8988T (cell line): ENCODE data around the gene DUX4.
"Not testable (repeated sequence)": the region's sequence is repeated elsewhere in the genome, so short reads cannot be mapped to it uniquely, and the experiment has no call there.

Source experiments
- DNase-seq: peaks from one replicate; pipeline ENCODE4 v3.0.0; 2011

Gene DUX4

GRCh38 chr4:190173428-190173827, at the start of gene DUX4:
Gene DUX4, plus strand, starts transcription at chr4:190173774. Its CDS starts 0 bp downstream, at chr4:190173774.
- DNase-seq: not testable (repeated sequence)

GRCh38 chr4:190175436-190175835, 1.9 kb downstream of the DUX4 start:
- not testable (repeated sequence) for DNase-seq

- DNase-seq: not testable (repeated sequence)
Measured at GRCh38 chr4:190177727-190178605, 4.4 kb downstream of the DUX4 start.

- not testable (repeated sequence) for DNase-seq
Measured at GRCh38 chr4:190178606-190178990, 5.0 kb downstream of the DUX4 start.

GRCh38 chr4:190179030-190179739, 5.6 kb downstream of the DUX4 start:
- not testable (repeated sequence) for DNase-seq

GRCh38 chr4:190179740-190180094, 6.1 kb downstream of the DUX4 start:
- DNase-seq: not testable (repeated sequence)

GRCh38 chr4:190180947-190181346, 7.4 kb downstream of the DUX4 start:
- not testable (repeated sequence) for DNase-seq

GRCh38 chr4:190181481-190182100, 8.0 kb downstream of the DUX4 start:
- not testable (repeated sequence) for DNase-seq

- not testable (repeated sequence) for DNase-seq
Measured at GRCh38 chr4:190203510-190203909, 29.9 kb downstream of the DUX4 start.
